HG02763 (cell line): ENCODE measurements around the gene PRAMEF11.
"Not testable (repeated sequence)": the region's sequence is repeated elsewhere in the genome, so short reads cannot be mapped to it uniquely, and the experiment has no call there.

Experiments
- ATAC-seq: cut with Tn5 transposase; IDR thresholded peaks from one replicate; pipeline ENCODE4 v1.9.1; 2021; ENCODE audit warnings: mild to moderate bottlenecking, moderate library complexity; ENCODE audit not compliant: unreplicated experiment

PRAMEF11 gene

GRCh38 chr1:12831310-12831709, at the start of gene PRAMEF11:
TSS of gene PRAMEF11 (minus strand) at chr1:12831410. CDS start at chr1:12828789, 2,621 bp downstream.
- ATAC-seq = not testable (repeated sequence)

GRCh38 chr1:12878453-12878852, 47.2 kb upstream of the PRAMEF11 start:
- ATAC-seq = not testable (repeated sequence)

GRCh38 chr1:12863131-12863880, 32.1 kb upstream of the PRAMEF11 start:
- not testable (repeated sequence) for ATAC-seq

- not testable (repeated sequence) for ATAC-seq
Observed at GRCh38 chr1:12856786-12857185, 25.6 kb upstream of the PRAMEF11 start, which contains the start of gene PRAMEF2. TSS of gene PRAMEF2 (plus strand) at chr1:12857086. CDS start at chr1:12859010, 1,924 bp downstream.

- ATAC-seq = no peak
Observed at GRCh38 chr1:12851779-12852178, 20.6 kb upstream of the PRAMEF11 start.

- ATAC-seq = not testable (repeated sequence)
Observed at GRCh38 chr1:12848620-12849019, 17.4 kb upstream of the PRAMEF11 start, which contains the start of gene HNRNPCL1. TSS of gene HNRNPCL1 (minus strand) at chr1:12848720. CDS start at chr1:12848289, 431 bp downstream.

GRCh38 chr1:12833251-12833650, 2.0 kb upstream of the PRAMEF11 start:
- ATAC-seq = not testable (repeated sequence)

GRCh38 chr1:12819061-12819460, 12.1 kb downstream of the PRAMEF11 start:
- not testable (repeated sequence) for ATAC-seq

- no peak for ATAC-seq
Observed at GRCh38 chr1:12811409-12811784, 19.8 kb downstream of the PRAMEF11 start.

- ATAC-seq = no peak
Observed at GRCh38 chr1:12810691-12811408, 20.4 kb downstream of the PRAMEF11 start.

- no peak for ATAC-seq
Observed at GRCh38 chr1:12809933-12810332, 21.3 kb downstream of the PRAMEF11 start.

GRCh38 chr1:12799730-12800129, 31.5 kb downstream of the PRAMEF11 start:
- no peak for ATAC-seq

GRCh38 chr1:12798911-12799310, 32.3 kb downstream of the PRAMEF11 start:
- ATAC-seq = no peak

GRCh38 chr1:12791097-12791496, 40.1 kb downstream of the PRAMEF11 start, which contains the start of gene PRAMEF1:
TSS of gene PRAMEF1 (plus strand) at chr1:12791397. CDS start at chr1:12793228, 1,831 bp downstream.
- ATAC-seq = not testable (repeated sequence)

- ATAC-seq = not testable (repeated sequence)
Observed at GRCh38 chr1:12784729-12785128, 46.5 kb downstream of the PRAMEF11 start.

- not testable (repeated sequence) for ATAC-seq
Observed at GRCh38 chr1:12783783-12784182, 47.4 kb downstream of the PRAMEF11 start.

- not testable (repeated sequence) for ATAC-seq
Observed at GRCh38 chr1:12781488-12781887, 49.7 kb downstream of the PRAMEF11 start.

- ATAC-seq = no peak
Observed at GRCh38 chr1:12778907-12779306, 52.3 kb downstream of the PRAMEF11 start.

GRCh38 chr1:12778061-12778460, 53.1 kb downstream of the PRAMEF11 start:
- ATAC-seq = no peak

- ATAC-seq = no peak
Observed at GRCh38 chr1:12776801-12777557, 54.2 kb downstream of the PRAMEF11 start.

GRCh38 chr1:12775443-12775842, 55.8 kb downstream of the PRAMEF11 start:
- no peak for ATAC-seq
